ACC112 (cell line): Measurements from ENCODE around the gene CEP290.
"Not testable (repeated sequence)": the region's sequence is repeated elsewhere in the genome, so short reads cannot be mapped to it uniquely, and the experiment has no call there.

Experiments
- H2AFZ ChIP-seq: fragments of 200-600 bp; sonication (generic); one replicate; pipeline ENCODE4 v1.6.0; 2017; ENCODE audit warnings: antibody characterized with exemption, low read length; ENCODE audit not compliant: unreplicated experiment
- H3K27ac ChIP-seq: fragments of 200-600 bp; sonication (generic); 2 replicates; pipeline ENCODE4 v1.5.1; 2014; ENCODE audit warnings: low read depth, mild to moderate bottlenecking, antibody characterized with exemption, low read length, moderate library complexity
- H3K27me3 ChIP-seq: fragments of 200-600 bp; sonication (generic); 2 replicates; pipeline ENCODE4 v1.6.1; 2014; ENCODE audit warnings: mild to moderate bottlenecking, antibody characterized with exemption, low read length, moderate library complexity, mixed read lengths; ENCODE audit not compliant: insufficient read depth
- H3K36me3 ChIP-seq: fragments of 200-600 bp; sonication (generic); 2 replicates; pipeline ENCODE4 v1.6.1; 2016; ENCODE audit warnings: mild to moderate bottlenecking, antibody characterized with exemption, low read length, moderate library complexity, mixed read lengths; ENCODE audit not compliant: insufficient read depth
- H3K4me1 ChIP-seq: fragments of 200-600 bp; sonication (generic); one replicate; pipeline ENCODE4 v1.6.1; 2016; ENCODE audit warnings: low read length, mixed read lengths; ENCODE audit not compliant: insufficient read depth, unreplicated experiment, control insufficient read depth
- H3K4me3 ChIP-seq: fragments of 200-600 bp; sonication (generic); 2 replicates; pipeline ENCODE4 v1.5.1; 2014; ENCODE audit warnings: mild to moderate bottlenecking, low read depth, low read length
- H3K79me2 ChIP-seq: fragments of 200-600 bp; sonication (generic); one replicate; pipeline ENCODE4 v1.6.0; 2016; ENCODE audit warnings: low read length; ENCODE audit not compliant: control insufficient read depth, unreplicated experiment, insufficient read depth

The CEP290 gene

DNA sequence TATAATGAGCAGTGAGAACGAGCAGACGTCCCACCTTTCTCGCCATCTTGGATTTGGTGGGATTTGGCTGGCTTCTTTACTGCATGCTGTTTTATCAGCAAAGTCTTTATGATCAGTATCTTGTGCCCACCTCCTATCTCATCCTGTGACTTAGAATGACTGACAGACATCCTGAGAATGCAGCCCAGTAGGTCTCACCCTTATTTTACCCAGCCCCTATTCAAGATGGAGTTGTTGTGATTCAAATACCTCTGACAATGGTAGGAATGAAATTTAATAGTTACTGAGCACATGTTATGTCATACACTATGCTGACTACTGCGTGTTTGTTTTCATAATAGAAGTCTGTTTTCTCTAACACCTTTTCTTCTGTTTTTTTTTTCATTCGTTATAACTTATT, 2.1 kb upstream of the CEP290 start:
- peak overlapping the region; percentile 90; the same call in 1 of the 2 replicates for H3K4me3 ChIP-seq
- H3K27ac ChIP-seq: no peak overlapping the region
- no peaks in the 10 kb centered on the region for H3K27me3 ChIP-seq
- peaks cover 22% of the 10 kb centered on the region for H3K4me1 ChIP-seq
- peaks cover 53% of the 10 kb centered on the region for H3K79me2 ChIP-seq
- H3K36me3 ChIP-seq: peaks cover 10% of the 10 kb centered on the region; the same call in 1 of the 2 replicates
- H2AFZ ChIP-seq: no peak overlapping the region

- Histone ChIP-seq H3K27me3 (no peaks in the 10 kb centered on the region), H3K4me1 (peaks cover 22% of the 10 kb centered on the region), H2AFZ (peak overlapping the region; percentile 94), H3K36me3 (peaks cover 21% of the 10 kb centered on the region), H3K79me2 (peaks cover 46% of the 10 kb centered on the region), H3K27ac (no peak overlapping the region), H3K4me3 (peak overlapping the region; percentile 90)
Measured at GRCh38 chr12:88142610-88142991, 713 bp upstream of the CEP290 start.

GRCh38 chr12:88141425-88141773, 489 bp downstream of the CEP290 start:
- H3K79me2 ChIP-seq: peaks cover 43% of the 10 kb centered on the region
- peak overlapping the region; percentile 98 for H2AFZ ChIP-seq
- H3K27ac ChIP-seq: peak overlapping the region; percentile 68
- H3K4me3 ChIP-seq: peak overlapping the region; percentile 90
- peaks cover 23% of the 10 kb centered on the region for H3K36me3 ChIP-seq
- peaks cover 22% of the 10 kb centered on the region for H3K4me1 ChIP-seq
- no peaks in the 10 kb centered on the region for H3K27me3 ChIP-seq

DNA sequence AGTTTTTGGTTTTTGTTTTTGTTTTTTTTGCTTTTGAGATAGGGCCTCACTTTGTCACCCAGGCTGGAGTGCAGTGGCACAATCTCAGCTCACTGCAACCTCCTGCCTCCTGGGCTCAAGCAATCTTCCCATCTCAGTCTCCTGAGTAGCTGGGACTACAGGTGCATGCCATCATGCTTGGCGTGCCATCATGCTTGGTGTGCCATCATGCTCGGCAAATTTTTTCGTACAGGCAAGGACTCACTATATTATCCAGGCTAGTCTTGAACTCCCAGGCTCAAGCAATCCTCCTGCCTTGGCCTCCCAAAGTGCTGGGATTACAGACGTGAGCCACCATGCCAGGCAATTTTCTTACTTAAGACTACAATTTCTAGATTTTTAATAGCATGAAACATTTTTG, 2.2 kb downstream of the CEP290 start:
- Histone ChIP-seq H3K36me3 (peaks cover 31% of the 10 kb centered on the region), H3K4me1 (peaks cover 12% of the 10 kb centered on the region), H3K79me2 (peaks cover 27% of the 10 kb centered on the region)
- H2AFZ ChIP-seq, H3K27ac ChIP-seq, H3K4me3 ChIP-seq, H3K27me3 ChIP-seq: not testable (repeated sequence)

- not testable (repeated sequence) for H3K4me1 ChIP-seq, H3K27ac ChIP-seq, H2AFZ ChIP-seq, H3K27me3 ChIP-seq, H3K4me3 ChIP-seq, H3K79me2 ChIP-seq
- H3K36me3 ChIP-seq: peaks cover 24% of the 10 kb centered on the region
Measured at GRCh38 chr12:88133181-88133580, 8.7 kb downstream of the CEP290 start.

DNA sequence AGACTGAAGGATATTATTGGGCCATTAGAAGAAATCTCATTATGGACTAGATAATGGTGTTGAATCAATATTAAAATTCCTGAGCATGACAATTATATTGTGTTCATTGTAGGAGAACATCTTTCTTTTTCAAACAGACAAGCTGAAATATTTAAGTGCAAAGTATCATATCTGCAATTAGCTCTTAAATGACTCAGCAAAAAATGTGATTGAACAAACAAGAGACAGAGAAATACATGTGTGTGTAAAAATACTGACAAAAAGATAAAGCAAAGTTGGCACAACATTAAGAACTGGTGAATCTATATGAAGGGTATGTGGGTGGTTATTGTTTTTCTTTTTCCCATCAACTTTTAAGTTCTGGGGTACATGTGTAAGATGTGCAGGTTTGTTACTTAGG, 9.5 kb downstream of the CEP290 start:
- H3K27me3 ChIP-seq: no peaks in the 10 kb centered on the region
- H2AFZ ChIP-seq: no peak overlapping the region
- no peak overlapping the region for H3K4me3 ChIP-seq
- H3K36me3 ChIP-seq: peaks cover 17% of the 10 kb centered on the region
- peaks cover 5% of the 10 kb centered on the region for H3K4me1 ChIP-seq
- H3K27ac ChIP-seq: no peak overlapping the region
- H3K79me2 ChIP-seq: no peaks in the 10 kb centered on the region

DNA sequence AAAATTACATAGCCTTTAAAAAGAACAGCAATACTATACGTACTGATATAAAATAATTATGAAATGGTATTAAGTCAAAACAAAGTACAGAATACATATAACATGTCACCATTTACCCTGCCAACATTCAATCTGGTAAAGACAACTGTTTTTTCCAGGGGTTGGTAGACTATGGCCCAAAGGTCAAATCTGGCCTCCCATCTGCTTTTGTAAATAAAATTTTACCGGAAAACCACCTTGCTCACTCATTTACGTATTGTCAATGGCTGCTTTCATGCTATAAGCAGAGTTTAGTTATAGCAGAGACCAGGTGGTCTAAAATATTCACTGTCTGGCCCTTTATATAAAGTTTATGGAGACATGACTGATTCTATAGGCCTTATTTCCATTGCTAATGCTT, 14.0 kb downstream of the CEP290 start:
- Histone ChIP-seq H3K79me2 (no peaks in the 10 kb centered on the region), H3K36me3 (peaks cover 13% of the 10 kb centered on the region), H3K4me1 (peaks cover 5% of the 10 kb centered on the region), H3K4me3 (no peak overlapping the region), H3K27ac (no peak overlapping the region), H2AFZ (no peak overlapping the region), H3K27me3 (no peaks in the 10 kb centered on the region)

DNA sequence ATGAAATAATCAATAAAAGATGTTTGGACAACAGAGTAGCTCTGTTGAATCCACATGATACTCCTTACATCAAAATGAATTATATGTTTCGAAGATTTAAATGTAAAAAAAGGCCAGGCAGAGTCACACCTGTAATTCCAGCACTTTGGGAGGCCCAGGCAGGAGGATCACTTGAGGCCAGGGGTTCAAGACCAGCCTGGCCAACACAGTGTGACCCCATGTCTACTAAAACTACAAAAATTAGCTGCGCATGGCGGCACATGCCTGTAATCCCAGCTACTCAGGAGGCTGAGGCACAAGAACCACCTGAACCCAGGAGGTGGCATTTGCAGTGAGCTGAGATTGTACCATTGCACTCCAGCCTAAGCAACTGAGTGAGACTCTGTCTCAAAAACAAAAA, 14.8 kb downstream of the CEP290 start:
- Histone ChIP-seq H3K79me2 (no peaks in the 10 kb centered on the region), H3K4me3 (no peak overlapping the region), H3K27ac (no peak overlapping the region), H3K4me1 (no peaks in the 10 kb centered on the region), H3K36me3 (peaks cover 16% of the 10 kb centered on the region), H2AFZ (no peak overlapping the region), H3K27me3 (no peaks in the 10 kb centered on the region)

DNA sequence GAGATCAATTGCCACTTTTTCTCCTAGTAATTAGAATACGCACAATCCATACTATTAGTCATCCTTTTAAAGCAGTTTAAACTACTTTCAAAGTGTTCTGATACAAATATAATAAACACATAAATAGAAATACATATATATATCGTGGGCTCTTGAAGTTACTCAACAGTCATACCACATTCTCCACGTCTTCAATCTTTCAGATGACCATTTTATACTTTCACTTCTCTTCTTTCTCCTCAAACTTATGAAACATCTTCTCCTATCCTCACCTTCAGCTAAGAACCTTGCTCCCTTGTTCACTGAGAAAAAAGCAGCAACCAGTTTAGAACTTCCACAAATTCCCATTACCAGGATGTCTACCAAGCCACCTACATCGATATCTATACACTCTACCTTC, 19.2 kb downstream of the CEP290 start:
- H3K36me3 ChIP-seq: peaks cover 25% of the 10 kb centered on the region
- H3K27me3 ChIP-seq: no peaks in the 10 kb centered on the region
- no peaks in the 10 kb centered on the region for H3K4me1 ChIP-seq
- no peak overlapping the region for H3K27ac ChIP-seq
- no peak overlapping the region for H3K4me3 ChIP-seq
- H2AFZ ChIP-seq: no peak overlapping the region
- no peaks in the 10 kb centered on the region for H3K79me2 ChIP-seq

- H3K4me3 ChIP-seq: no peak overlapping the region
- peak overlapping the region; percentile 60 for H3K27ac ChIP-seq
- no peak overlapping the region for H2AFZ ChIP-seq
- peaks cover 10% of the 10 kb centered on the region for H3K4me1 ChIP-seq
- H3K36me3 ChIP-seq: peaks cover 17% of the 10 kb centered on the region
- H3K79me2 ChIP-seq: no peaks in the 10 kb centered on the region
- no peaks in the 10 kb centered on the region for H3K27me3 ChIP-seq
Measured at GRCh38 chr12:88113871-88114270, 28.0 kb downstream of the CEP290 start.

- H3K27ac ChIP-seq: no peak overlapping the region
- peaks cover 10% of the 10 kb centered on the region for H3K4me1 ChIP-seq
- no peaks in the 10 kb centered on the region for H3K79me2 ChIP-seq
- H3K27me3 ChIP-seq: no peaks in the 10 kb centered on the region
- H3K4me3 ChIP-seq: peak overlapping the region; percentile 55
- H2AFZ ChIP-seq: peak overlapping the region; percentile 57
- H3K36me3 ChIP-seq: peaks cover 8% of the 10 kb centered on the region
Measured at GRCh38 chr12:88111074-88111652, 30.7 kb downstream of the CEP290 start.
